ENCODE data around the gene RUSF1. TPM values are rescaled to one million over a fixed set of nuclear protein-coding genes. Genes with fewer than 3 reads are reported as not detected.

The RUSF1 gene
- total and polyA plus RNA-seq, 7 donors, result 6.9 to 16.2 (median 10.8) TPM

DNA sequence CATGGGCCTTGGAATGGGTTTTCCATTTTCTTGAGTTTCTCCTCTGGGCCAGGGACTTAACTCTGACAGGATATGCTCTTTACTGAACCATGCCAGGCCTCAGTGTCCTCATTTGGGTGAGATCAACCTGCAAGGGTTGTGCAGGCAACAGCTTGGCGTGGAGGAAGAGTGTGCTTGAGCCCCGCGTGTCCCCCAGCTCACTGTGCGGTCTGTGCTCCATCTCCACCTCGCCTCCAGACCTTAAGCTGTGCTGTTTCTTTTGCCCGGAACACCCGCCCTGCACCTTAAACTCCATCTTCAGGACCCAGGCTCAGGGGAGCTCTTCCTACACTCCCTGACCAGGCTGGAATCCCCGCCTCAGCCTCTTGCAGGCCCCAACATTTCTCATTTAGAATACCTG lies 9.7 kb downstream of the RUSF1 start:
- H3K9me3 ChIP-seq, result no peaks in the 10 kb centered on the region
- H3K27me3 ChIP-seq (ENCODE audit: insufficient read depth in 3 of 3, low read length in 2 of 3), result no peaks in the 10 kb centered on the region
- intact Hi-C loops (cut with DNase I), result no loop called here
- DNase-seq, result no peak
- H3K27ac ChIP-seq, result no peak overlapping the region
- TF ChIP-seq, protein P1, sequence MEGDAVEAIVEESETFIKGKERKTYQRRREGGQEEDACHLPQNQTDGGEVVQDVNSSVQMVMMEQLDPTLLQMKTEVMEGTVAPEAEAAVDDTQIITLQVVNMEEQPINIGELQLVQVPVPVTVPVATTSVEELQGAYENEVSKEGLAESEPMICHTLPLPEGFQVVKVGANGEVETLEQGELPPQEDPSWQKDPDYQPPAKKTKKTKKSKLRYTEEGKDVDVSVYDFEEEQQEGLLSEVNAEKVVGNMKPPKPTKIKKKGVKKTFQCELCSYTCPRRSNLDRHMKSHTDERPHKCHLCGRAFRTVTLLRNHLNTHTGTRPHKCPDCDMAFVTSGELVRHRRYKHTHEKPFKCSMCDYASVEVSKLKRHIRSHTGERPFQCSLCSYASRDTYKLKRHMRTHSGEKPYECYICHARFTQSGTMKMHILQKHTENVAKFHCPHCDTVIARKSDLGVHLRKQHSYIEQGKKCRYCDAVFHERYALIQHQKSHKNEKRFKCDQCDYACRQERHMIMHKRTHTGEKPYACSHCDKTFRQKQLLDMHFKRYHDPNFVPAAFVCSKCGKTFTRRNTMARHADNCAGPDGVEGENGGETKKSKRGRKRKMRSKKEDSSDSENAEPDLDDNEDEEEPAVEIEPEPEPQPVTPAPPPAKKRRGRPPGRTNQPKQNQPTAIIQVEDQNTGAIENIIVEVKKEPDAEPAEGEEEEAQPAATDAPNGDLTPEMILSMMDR (IDR thresholded peaks at IDR 0.05), result no peak
- WGBS, 3 donors, result 93 to 98% (median 98%) methylated on average over 8 of the region's 8 CpGs
- no peaks in the 10 kb centered on the region for H3K4me1 ChIP-seq
- no peak overlapping the region for H3K4me3 ChIP-seq
- H3K36me3 ChIP-seq (ENCODE audit: insufficient read depth in 1 of 2, low read depth in 1 of 2), result peaks cover 15 to 74% of the 10 kb centered on the region in 2 donors
- ATAC-seq, result no peak

DNA sequence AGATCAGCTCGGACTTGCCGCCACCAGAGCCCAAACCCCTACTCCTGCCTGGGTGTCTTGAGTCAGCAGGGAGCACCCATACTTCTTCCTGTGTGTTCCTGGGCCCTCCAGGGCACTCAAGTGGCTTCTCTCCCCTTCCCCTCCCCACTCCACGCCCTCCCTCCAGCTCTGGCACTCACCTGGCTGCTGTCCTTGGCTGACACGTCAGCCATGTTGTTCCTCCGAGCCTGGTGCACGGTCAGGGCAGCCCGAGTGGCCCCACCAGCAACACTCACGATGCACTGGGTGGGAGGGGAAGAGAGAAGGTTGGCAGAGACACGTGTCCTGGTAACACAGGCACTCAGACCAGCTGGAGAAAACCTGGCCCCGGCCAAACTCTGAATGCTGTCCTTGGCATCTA lies 11.5 kb downstream of the RUSF1 start:
- 85 to 86% (median 86%) methylated on average over 10 of the region's 10 CpGs for WGBS, 3 donors
- intact Hi-C loops (cut with DNase I), result no loop called here
- H3K36me3 ChIP-seq (ENCODE audit: insufficient read depth in 1 of 2, low read depth in 1 of 2), result peaks cover 25 to 92% of the 10 kb centered on the region in 2 donors

DNA sequence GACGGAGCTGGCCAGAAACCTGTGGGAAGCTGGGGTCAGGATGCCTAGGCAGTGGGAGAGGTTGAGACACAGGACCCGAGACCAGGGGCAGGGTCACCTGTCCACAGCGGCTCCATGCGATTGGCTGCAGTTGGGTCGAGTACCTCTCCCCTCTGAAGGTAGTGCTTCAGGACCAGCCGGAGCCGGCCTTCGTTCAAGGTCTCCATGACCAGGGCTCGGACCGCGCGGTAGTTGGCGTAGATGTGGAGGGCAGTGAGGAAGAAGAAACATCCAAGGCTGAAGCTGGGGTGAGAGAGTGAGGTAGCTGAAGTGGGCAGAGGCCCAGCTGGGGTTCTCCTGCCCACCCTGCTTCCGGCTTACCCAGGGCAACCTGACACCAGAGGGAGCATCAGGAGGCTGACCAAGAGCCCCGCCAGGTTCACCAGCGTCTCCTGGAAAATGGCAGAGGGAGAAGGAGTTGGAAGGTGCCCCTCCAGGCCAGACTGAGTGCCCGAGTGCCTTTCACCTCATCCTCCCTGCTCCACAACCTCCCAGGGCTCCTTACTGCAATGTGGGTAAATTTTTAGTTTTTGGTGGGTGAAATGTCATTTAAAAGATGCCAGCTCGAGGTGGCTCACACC lies 14.6 kb downstream of the RUSF1 start:
- DNase-seq (no peak), ATAC-seq (no peak)
- no peak overlapping the region for H3K4me3 ChIP-seq
- H3K36me3 ChIP-seq (ENCODE audit: insufficient read depth in 1 of 2, low read depth in 1 of 2), result peaks cover 21 to 78% of the 10 kb centered on the region in 2 donors
- no peak overlapping the region for H3K27ac ChIP-seq
- no peaks in the 10 kb centered on the region for H3K9me3 ChIP-seq
- H3K4me1 ChIP-seq, result peaks cover 5% of the 10 kb centered on the region
- intact Hi-C loops (cut with DNase I), result no loop called here
- H3K27me3 ChIP-seq (ENCODE audit: insufficient read depth in 3 of 3, low read length in 2 of 3), result peaks cover 0 to 4% (median 3%) of the 10 kb centered on the region in 3 donors
- 91 to 95% (median 93%) methylated on average over 18 of the region's 18 CpGs for WGBS, 3 donors
- TF ChIP-seq, protein P1 (IDR thresholded peaks at IDR 0.05), result no peak

More for the DNA sequence above, 11.5 kb downstream of the RUSF1 start:
- no peaks in the 10 kb centered on the region for H3K27me3 ChIP-seq (ENCODE audit: insufficient read depth in 3 of 3, low read length in 2 of 3)
- TF ChIP-seq, protein P1 (IDR thresholded peaks at IDR 0.05), result no peak
- no peaks in the 10 kb centered on the region for H3K4me1 ChIP-seq
- no peak overlapping the region for H3K4me3 ChIP-seq
- H3K9me3 ChIP-seq, result no peaks in the 10 kb centered on the region
- DNase-seq, result no peak
- H3K27ac ChIP-seq, result no peak overlapping the region
- no peak for ATAC-seq

DNA sequence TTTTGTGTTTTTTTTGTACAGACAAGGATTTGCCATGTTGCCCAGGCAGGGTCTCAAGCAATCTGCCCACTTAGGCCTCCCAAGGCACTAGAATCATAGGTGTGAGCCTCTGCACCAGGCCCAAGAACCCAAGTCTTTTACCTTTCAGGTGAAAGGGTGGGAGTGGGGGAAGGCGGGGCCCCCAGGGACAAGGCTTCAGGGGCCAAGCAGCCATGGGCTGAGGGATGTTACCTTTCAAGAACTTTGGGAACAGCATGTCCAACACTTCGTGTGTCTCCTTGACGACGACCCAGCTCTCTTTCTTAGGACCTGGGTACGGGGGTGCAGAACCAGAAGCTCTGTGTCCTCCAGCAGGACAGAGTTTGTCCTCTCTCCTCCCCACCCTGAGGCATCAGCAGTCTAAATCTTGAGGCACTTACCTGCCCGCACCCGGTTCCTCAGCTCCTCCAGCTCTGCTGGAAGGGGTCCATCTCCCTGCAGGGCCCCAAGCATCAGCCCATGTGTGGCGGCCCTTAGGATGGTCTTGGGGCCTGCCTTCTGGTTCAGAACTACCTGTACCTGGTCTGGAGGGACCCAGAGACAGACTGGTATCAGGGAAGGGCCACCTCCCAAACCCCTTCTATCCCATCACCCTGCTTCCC lies 16.3 kb downstream of the RUSF1 start:
- TF ChIP-seq, protein P1 (IDR thresholded peaks at IDR 0.05), result no peak
- ATAC-seq, result no peak
- peaks cover 19 to 61% of the 10 kb centered on the region in 2 donors for H3K36me3 ChIP-seq (ENCODE audit: insufficient read depth in 1 of 2, low read depth in 1 of 2)

More for the DNA sequence above, 16.3 kb downstream of the RUSF1 start:
- Histone ChIP-seq H3K9me3 (no peaks in the 10 kb centered on the region), H3K4me1 (peaks cover 20% of the 10 kb centered on the region), H3K27me3 (ENCODE audit: insufficient read depth in 3 of 3, low read length in 2 of 3) (peaks cover 0 to 21% (median 13%) of the 10 kb centered on the region in 3 donors), H3K27ac (no peak overlapping the region), H3K4me3 (no peak overlapping the region)
- 92 to 96% (median 95%) methylated on average over 8 of the region's 8 CpGs for whole genome bisulfite sequencing, 3 donors
- DNase-seq, result no peak
- intact Hi-C loops (cut with DNase I), result no loop called here

All from psoas muscle (tissue), 8 donors.